ENCODE data around the gene CD69. TPM values are rescaled to one million over a fixed set of nuclear protein-coding genes. Genes with fewer than 3 reads are reported as not detected.

CD69 gene
- total RNA-seq, 4 donors from 2014 or later: 0.41 to 0.72 (median 0.51) TPM; not detected in 1

GRCh38 chr12:9730591-9730990, 30.1 kb downstream of the CD69 start:
- intact Hi-C loops (cut with DNase I; ENCODE audit: low total_unique reads) (no loop called here), in situ Hi-C loops (cut with MboI; ENCODE audit: low sequenced_read_pairs in 4 of 4) (no loop called here)
- no peak for DNase-seq
- Histone ChIP-seq H3K4me1 (no peaks in the 10 kb centered on the region), H3K36me3 (no peaks in the 10 kb centered on the region), H3K27ac (no peak overlapping the region), H3K4me3 (no peak overlapping the region), H3K9me3 (no peaks in the 10 kb centered on the region), H3K27me3 (no peaks in the 10 kb centered on the region)
- TF ChIP-seq CTCF (IDR thresholded peaks at IDR 0.05 in 4 of 5, conservative IDR thresholded peaks at IDR 0.05 in 1 of 5) (no peak), POLR2A (IDR thresholded peaks at IDR 0.05) (no peak)
- ATAC-seq: no peak

DNA sequence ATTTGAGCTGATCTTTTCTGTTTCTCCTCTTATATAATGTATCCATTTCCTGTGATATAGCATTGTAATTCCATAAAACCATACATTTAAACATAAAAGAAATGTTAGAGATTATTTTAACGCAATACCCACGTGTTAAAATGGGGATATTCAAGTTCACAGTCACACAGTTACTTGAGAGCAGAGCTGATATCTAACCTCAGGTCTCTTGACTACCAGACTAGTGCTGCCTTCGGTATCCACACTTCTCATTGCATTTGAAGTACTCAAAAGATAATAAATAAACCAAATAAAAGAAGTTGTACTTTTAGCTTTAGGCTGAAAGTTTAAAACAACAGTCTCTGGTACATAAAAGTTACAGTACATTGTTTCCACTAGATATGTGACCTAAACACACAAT, 30.7 kb downstream of the CD69 start:
- intact Hi-C loops (cut with DNase I; ENCODE audit: low total_unique reads) (no loop called here), in situ Hi-C loops (cut with MboI; ENCODE audit: low sequenced_read_pairs in 4 of 4) (no loop called here)
- DNase-seq: no peak
- Histone ChIP-seq H3K4me1 (no peaks in the 10 kb centered on the region), H3K27me3 (no peaks in the 10 kb centered on the region), H3K9me3 (no peaks in the 10 kb centered on the region), H3K36me3 (no peaks in the 10 kb centered on the region), H3K27ac (no peak overlapping the region), H3K4me3 (no peak overlapping the region)
- no peak for ATAC-seq
- TF ChIP-seq POLR2A (IDR thresholded peaks at IDR 0.05) (no peak), CTCF (IDR thresholded peaks at IDR 0.05 in 4 of 5, conservative IDR thresholded peaks at IDR 0.05 in 1 of 5) (no peak)

GRCh38 chr12:9729082-9729481, 31.6 kb downstream of the CD69 start:
- no peak for ATAC-seq
- no peaks in the 10 kb centered on the region for H3K36me3 ChIP-seq
- in situ Hi-C loops (cut with MboI; ENCODE audit: low sequenced_read_pairs in 4 of 4) (no loop called here), intact Hi-C loops (cut with DNase I; ENCODE audit: low total_unique reads) (no loop called here)
- no peak overlapping the region for H3K27ac ChIP-seq
- H3K9me3 ChIP-seq: no peaks in the 10 kb centered on the region
- no peak overlapping the region for H3K4me3 ChIP-seq
- no peaks in the 10 kb centered on the region for H3K27me3 ChIP-seq
- no peaks in the 10 kb centered on the region for H3K4me1 ChIP-seq
- TF ChIP-seq CTCF (IDR thresholded peaks at IDR 0.05 in 4 of 5, conservative IDR thresholded peaks at IDR 0.05 in 1 of 5) (no peak), POLR2A (IDR thresholded peaks at IDR 0.05) (no peak)
- no peak for DNase-seq

- Histone ChIP-seq H3K27me3 (no peaks in the 10 kb centered on the region), H3K9me3 (no peaks in the 10 kb centered on the region), H3K4me1 (no peaks in the 10 kb centered on the region), H3K27ac (no peak overlapping the region), H3K36me3 (no peaks in the 10 kb centered on the region), H3K4me3 (no peak overlapping the region)
- no peak for DNase-seq
- in situ Hi-C loops (cut with MboI; ENCODE audit: low sequenced_read_pairs in 4 of 4) (no loop called here), intact Hi-C loops (cut with DNase I; ENCODE audit: low total_unique reads) (no loop called here)
- TF ChIP-seq CTCF (IDR thresholded peaks at IDR 0.05 in 4 of 5, conservative IDR thresholded peaks at IDR 0.05 in 1 of 5) (no peak), POLR2A (IDR thresholded peaks at IDR 0.05) (no peak)
- ATAC-seq: no peak
Observed at GRCh38 chr12:9727813-9728212, 32.9 kb downstream of the CD69 start.

GRCh38 chr12:9725213-9725870, 35.4 kb downstream of the CD69 start:
- Histone ChIP-seq H3K4me1 (no peaks in the 10 kb centered on the region), H3K27me3 (no peaks in the 10 kb centered on the region), H3K4me3 (no peak overlapping the region), H3K36me3 (no peaks in the 10 kb centered on the region), H3K9me3 (no peaks in the 10 kb centered on the region), H3K27ac (no peak overlapping the region)
- in situ Hi-C loops (cut with MboI; ENCODE audit: low sequenced_read_pairs in 4 of 4) (no loop called here), intact Hi-C loops (cut with DNase I; ENCODE audit: low total_unique reads) (no loop called here)
- DNase-seq: no peak
- ATAC-seq: no peak
- TF ChIP-seq POLR2A (IDR thresholded peaks at IDR 0.05): no peak
- TF ChIP-seq CTCF (IDR thresholded peaks at IDR 0.05 in 4 of 5, conservative IDR thresholded peaks at IDR 0.05 in 1 of 5): no peak

Data from gastrocnemius medialis (tissue), 4 donors.